NB4 (cell line): Measurements from ENCODE around the gene PLTP.

Source experiments
- MYC ChIP-seq: IDR thresholded peaks from 2 replicates; pipeline ENCODE4 v1.6.1; 2011; ENCODE audit warnings: low read depth, low read length
- TF ChIP-seq, protein P1 (sequence below): IDR thresholded peaks from one replicate; pipeline ENCODE4 v1.5.1; 2012; ENCODE audit warnings: low read depth, low read length

GRCh38 chr20:45882469-45883099 lies 29.4 kb downstream of the PLTP start:
- TF ChIP-seq MYC = no peak
- TF ChIP-seq, protein P1, sequence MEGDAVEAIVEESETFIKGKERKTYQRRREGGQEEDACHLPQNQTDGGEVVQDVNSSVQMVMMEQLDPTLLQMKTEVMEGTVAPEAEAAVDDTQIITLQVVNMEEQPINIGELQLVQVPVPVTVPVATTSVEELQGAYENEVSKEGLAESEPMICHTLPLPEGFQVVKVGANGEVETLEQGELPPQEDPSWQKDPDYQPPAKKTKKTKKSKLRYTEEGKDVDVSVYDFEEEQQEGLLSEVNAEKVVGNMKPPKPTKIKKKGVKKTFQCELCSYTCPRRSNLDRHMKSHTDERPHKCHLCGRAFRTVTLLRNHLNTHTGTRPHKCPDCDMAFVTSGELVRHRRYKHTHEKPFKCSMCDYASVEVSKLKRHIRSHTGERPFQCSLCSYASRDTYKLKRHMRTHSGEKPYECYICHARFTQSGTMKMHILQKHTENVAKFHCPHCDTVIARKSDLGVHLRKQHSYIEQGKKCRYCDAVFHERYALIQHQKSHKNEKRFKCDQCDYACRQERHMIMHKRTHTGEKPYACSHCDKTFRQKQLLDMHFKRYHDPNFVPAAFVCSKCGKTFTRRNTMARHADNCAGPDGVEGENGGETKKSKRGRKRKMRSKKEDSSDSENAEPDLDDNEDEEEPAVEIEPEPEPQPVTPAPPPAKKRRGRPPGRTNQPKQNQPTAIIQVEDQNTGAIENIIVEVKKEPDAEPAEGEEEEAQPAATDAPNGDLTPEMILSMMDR = no peak
